HG03575 (cell line): ENCODE data around the gene CBLN3.

Experiments
- ATAC-seq: cut with Tn5 transposase; IDR thresholded peaks from one replicate; pipeline ENCODE4 v1.9.1; 2021; ENCODE audit not compliant: unreplicated experiment, insufficient number of reproducible peaks, low FRiP score; ENCODE audit errors: extremely low read depth

CBLN3 gene

DNA sequence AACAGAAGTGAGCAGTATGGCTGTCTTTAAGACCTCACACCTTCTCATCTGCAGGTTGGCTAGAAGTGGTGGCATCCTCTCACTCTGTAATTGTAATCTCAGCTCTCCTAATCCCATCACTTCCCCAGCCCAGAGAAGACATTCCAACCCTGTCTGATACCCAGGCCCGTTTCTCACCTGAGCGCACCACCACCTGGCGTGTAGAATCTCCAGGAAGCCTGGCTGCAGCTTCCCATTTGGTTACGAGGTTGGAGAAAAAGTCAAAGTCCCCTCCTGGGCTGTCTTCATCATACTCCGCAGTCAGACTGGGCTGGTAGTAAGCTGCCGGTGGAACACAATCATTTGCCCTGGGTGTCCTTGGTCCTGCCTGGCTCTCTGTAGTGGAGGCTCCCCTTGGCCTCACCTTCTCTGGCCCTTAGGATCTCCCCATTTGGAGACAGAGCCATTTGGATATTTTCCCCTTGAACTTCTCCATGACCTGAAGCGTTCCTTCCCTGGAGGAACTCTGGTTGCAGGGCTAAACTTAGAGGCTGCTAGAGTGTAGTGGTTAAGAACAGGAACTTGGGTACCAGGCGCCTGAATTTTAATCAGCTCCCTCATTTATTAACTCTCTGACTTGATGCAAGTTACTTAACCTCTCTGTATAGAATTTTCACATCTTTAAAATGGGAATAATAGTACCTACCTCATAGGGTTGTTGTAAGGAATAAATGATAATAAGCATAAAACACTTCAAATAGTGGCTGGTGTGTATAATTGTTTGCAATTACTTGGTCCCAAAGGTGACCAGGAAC lies 11.3 kb upstream of the CBLN3 start:
- no peak for ATAC-seq

- ATAC-seq, result no peak
These were observed 10.6 kb upstream of the CBLN3 start for GRCh38 chr14:24439830-24440605.

GRCh38 chr14:24439257-24439656 lies 9.8 kb upstream of the CBLN3 start:
- ATAC-seq, result no peak

DNA sequence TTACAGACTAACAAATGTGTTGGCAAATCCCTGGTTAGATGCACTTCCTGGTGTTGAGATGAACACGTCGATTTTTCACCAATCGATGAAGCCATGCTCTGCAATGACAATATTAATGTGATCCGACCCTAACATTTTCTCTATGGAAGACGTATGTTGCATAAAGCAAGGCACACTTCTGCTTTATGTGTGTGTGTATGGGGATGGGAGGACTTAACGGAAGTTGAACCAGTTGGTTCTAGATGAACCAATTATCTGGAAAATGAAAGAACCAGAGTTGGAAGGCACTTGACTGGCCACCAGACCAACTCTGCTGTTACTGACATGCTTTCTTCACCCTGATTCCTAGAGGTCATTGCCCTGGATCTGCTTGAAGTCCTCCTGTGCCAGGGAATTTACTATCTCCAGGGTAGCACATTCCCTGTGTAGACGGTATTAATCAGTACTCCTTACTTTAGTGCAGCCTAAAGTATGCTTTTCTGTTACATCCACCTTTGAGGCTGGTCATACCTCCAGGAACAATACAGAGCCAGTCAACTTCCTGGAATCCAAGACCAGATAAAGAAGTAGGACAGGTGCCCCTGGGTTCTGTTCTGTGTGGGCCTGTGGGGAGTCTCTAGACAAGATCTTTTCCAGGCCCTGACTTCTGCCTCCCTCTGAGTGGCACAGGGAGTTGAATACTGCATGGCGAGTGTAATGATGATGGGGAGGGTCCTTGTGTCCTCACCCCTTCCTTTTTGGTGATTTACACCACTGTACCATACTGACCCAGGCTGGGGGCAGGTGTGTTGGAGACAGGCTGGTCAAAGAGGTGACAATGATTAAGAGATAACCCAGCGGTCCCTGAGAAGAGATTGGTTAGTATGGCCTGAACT lies 9.0 kb upstream of the CBLN3 start:
- ATAC-seq, result no peak

- ATAC-seq, result no peak
These were observed 8.2 kb upstream of the CBLN3 start for GRCh38 chr14:24437736-24438067.

DNA sequence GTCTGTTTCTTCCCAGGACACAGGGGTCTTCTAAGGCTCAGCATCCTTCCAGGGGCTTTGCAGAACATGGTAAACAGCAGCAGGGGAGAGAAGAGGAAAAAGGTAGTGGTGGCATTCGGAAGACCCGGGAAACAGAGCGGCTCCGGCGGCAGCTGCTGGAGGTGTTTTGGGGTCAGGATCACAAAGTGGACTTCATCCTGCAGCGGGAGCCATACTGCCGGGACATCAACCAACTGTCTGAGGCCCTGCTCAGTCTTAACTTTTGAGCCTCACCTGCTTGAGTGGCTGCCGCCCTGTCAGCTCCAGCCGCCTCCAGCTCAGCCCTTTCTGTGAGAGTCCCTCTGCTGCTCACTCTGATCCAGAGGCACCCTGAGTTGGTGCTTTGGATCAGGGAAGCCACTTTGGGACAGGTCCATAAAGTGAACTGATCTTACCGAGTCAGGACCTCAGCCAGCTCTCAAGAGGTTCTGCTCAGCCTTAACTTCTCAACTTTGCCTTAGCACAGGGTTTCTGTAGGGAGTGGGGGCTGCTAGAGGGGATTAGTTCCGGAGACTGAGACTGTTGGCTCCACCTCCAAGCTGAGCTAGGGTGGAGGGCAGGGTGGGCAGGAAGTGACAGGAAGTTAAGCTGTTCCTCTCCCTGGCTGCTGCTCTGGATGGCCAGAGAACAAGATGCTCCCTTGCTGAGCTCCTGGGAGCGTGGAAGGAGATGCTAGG lies 7.7 kb upstream of the CBLN3 start:
- ATAC-seq, result no peak

GRCh38 chr14:24436355-24437019 lies 7.0 kb upstream of the CBLN3 start:
- no peak for ATAC-seq

DNA sequence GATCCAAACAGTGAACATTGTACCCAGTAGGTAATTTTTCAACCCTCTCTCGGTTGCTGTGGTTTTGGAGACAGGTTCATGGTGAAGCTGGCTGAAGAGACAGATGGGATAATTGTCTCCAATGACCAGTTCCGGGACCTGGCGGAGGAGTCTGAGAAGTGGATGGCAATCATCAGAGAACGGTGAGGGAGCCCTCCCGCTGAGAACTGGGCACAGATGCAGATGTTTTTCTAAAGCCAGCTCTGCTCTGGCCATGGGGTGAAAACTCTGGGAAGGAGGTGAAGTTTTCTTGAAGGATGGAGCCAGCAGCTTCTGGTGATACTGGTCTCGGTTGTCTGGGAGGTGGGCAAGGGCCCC lies 6.5 kb upstream of the CBLN3 start:
- ATAC-seq, result no peak

- ATAC-seq, result no peak
These were observed 5.8 kb upstream of the CBLN3 start for GRCh38 chr14:24435192-24435810.

GRCh38 chr14:24434676-24435075 lies 5.2 kb upstream of the CBLN3 start:
- no peak for ATAC-seq

DNA sequence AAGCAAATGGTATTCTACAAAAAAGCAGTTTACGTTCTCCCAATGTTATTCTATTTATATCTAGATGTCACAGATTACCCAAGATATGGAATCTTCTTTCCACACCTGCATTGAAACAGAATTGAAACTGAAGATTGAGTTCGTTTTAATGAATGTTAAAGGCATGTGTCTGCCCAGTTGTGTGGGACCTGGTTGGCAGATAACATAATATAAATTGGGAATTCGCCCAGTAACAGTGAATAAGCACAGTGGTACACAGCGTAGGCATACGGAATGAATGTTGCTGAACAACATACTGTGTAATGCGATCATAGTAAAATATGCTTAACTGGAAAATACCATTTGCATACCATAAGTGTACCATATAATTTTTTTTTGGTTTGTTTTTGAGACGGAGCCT lies 4.6 kb upstream of the CBLN3 start:
- ATAC-seq, result no peak

DNA sequence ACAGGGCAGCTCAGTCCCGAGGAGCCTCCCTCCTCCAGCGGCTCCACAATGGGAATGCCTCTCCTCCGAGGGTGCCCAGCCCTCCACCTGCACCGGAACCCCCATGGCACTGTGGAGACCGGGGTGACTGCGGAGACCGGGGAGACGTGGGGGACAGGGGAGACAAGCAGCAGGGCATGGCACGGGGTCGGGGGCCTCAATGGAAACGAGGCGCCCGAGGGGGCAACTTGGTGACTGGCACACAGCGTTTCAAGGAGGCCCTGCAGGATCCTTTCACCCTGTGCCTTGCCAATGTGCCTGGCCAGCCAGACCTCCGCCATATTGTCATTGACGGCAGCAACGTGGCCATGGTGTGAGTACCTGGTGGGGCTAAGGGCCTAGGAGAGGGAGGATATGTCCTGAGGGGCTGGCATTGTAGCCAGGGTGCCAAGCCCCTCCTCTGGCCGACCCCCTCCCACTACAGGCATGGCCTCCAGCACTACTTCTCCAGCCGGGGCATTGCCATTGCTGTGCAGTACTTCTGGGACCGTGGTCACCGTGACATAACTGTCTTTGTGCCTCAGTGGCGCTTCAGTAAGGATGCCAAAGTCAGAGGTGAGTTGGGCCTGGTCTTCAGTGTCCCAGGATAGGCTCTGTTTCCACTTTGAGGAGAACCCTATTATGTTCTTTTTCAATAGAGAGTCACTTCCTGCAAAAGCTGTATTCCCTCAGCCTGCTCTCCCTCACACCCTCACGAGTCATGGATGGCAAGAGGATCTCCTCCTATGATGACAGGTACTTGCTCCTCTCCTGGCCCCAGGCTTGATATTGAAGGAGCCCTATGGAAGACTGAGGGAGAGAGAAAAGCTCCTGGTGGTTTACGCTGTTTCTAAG lies 3.0 kb upstream of the CBLN3 start:
- no peak for ATAC-seq

DNA sequence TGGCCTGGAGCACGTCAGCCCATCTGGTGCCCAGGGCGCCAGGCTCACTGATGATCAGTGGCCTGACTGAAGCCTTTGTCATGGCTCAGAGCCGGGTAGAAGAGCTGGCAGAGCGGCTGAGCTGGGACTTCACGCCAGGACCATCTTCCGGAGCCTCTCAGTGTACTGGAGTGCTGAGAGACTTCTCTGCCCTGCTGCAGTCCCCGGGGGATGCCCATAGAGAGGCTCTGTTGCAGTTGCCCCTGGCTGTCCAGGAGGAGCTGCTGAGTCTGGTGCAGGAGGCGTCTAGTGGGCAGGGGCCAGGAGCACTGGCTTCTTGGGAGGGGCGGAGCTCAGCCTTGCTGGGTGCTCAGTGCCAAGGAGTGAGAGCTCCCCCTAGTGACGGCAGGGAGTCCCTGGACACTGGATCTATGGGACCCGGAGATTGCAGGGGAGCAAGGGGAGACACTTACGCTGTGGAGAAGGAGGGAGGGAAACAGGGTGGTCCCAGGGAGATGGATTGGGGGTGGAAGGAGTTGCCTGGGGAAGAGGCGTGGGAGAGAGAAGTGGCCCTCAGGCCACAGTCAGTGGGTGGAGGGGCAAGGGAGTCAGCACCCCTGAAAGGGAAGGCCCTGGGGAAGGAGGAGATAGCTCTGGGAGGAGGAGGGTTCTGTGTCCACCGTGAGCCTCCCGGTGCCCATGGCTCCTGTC lies 2.2 kb upstream of the CBLN3 start:
- ATAC-seq, result peak; percentile 37

GRCh38 chr14:24430682-24431568 lies 1.5 kb upstream of the CBLN3 start:
- no peak for ATAC-seq

- ATAC-seq, result peak; percentile 29
These were observed 744 bp upstream of the CBLN3 start for GRCh38 chr14:24430143-24430681.
